Memory B cell (primary cell): Measurements from ENCODE around the gene TGDS.
"Not testable (repeated sequence)": the region's sequence is repeated elsewhere in the genome, so short reads cannot be mapped to it uniquely, and the experiment has no call there.

ENCODE experiments used
- ATAC-seq: fragments of 150-1000 bp; cut with Tn5 transposase; 2 replicates; pipeline ENCODE4 v1.10.0; 2021; ENCODE audit warnings: low read depth, mild to moderate bottlenecking, moderate library complexity
- DNase-seq, 2 donors: peaks; one replicate each; pipeline ENCODE4 v3.0.0; 2022; ENCODE audit warnings: low spot score in 2 of 2
- H3K27ac Mint-ChIP-seq: one replicate; pipeline ENCODE4 v1.8.0; 2022; ENCODE audit warnings: mild to moderate bottlenecking, moderate library complexity, mixed read lengths
- H3K27me3 Mint-ChIP-seq: one replicate; pipeline ENCODE4 v1.8.0; 2022; ENCODE audit warnings: mixed read lengths
- H3K36me3 Mint-ChIP-seq: one replicate; pipeline ENCODE4 v1.8.0; 2022; ENCODE audit warnings: mild to moderate bottlenecking, mixed read lengths
- H3K4me1 Mint-ChIP-seq: one replicate; pipeline ENCODE4 v1.8.0; 2022; ENCODE audit warnings: mixed read lengths
- H3K4me3 Mint-ChIP-seq: one replicate; pipeline ENCODE4 v1.8.0; 2022; ENCODE audit warnings: mild to moderate bottlenecking, moderate library complexity, mixed read lengths
- H3K9me3 Mint-ChIP-seq: one replicate; pipeline ENCODE4 v1.8.0; 2022; ENCODE audit warnings: mixed read lengths

The TGDS gene, protein sequence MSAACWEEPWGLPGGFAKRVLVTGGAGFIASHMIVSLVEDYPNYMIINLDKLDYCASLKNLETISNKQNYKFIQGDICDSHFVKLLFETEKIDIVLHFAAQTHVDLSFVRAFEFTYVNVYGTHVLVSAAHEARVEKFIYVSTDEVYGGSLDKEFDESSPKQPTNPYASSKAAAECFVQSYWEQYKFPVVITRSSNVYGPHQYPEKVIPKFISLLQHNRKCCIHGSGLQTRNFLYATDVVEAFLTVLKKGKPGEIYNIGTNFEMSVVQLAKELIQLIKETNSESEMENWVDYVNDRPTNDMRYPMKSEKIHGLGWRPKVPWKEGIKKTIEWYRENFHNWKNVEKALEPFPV

DNA sequence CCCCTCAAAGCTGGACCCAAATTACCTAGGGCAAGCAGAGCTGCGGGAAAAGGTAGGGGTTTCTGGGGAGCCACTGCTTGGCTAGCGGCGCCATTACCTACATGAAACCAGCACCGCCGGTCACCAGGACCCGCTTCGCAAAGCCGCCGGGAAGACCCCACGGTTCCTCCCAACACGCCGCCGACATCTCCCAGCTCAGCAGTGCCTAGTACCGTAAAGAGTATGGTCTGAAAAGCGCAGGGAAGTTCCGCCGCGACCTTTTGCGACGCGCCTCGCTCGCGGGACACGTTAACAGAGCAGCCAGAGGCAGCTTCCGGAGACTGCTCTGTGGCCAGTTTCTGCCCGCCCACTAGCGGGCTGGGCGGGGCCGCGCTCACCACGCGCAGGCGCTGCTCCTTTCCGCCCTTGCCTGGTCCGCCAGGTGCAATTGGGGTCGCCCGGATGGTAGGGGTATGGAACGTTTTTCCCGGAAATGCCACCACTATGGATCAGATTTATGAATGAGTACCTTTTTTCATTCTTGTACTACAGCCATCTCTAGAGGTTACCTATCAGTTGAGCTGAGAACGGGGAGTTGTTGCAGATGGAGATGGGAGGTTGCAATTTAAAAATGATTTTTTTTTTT lies at the start of gene TGDS:
Gene TGDS, minus strand, starts transcription at position 203 of the 625 bp plus-strand sequence. Its CDS starts 16 bp downstream, at position 187.
- DNase-seq (peak; percentile 64 to 76), ATAC-seq (peak; percentile 94)
- Mint-ChIP-seq H3K4me3 (peak within 1 kb of the TSS; percentile 92), H3K9me3 (peaks cover 4% of the 10 kb centered on the region), H3K4me1 (peaks cover 21% of the 10 kb centered on the region), H3K27me3 (no peaks in the 10 kb centered on the region), H3K27ac (peak within 1 kb of the TSS; percentile 85), H3K36me3 (peaks cover 3% of the 10 kb centered on the region)

DNA sequence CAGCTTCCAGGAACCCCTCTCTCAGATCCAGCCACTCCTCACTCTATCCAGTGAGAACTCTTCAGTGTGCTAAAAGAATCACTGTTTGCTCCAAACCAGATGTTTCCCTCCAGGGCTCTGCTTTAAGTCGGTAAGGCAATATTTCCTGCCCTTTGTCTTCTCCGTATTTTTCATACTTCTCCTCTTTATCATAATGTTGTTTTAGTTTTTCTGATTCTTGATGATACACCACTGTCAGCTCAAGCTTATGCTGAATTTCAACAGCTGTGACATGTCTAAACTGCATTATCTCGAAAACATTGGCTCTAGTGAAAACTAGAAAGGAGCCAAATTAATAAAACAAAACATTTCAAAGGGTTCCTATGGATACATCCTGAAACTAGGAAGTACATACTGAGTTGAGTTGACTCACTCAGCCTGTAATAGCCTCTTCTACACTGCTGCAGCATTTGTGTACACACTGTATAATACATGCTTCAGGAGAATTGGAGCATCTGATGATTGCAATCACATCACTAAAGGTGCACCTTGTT lies 45.5 kb upstream of the TGDS start:
- no peaks in the 10 kb centered on the region for H3K36me3 Mint-ChIP-seq
- peaks cover 2% of the 10 kb centered on the region for H3K9me3 Mint-ChIP-seq
- DNase-seq: no peak
- ATAC-seq: no peak
- H3K27ac Mint-ChIP-seq: no peak overlapping the region
- no peak overlapping the region for H3K4me3 Mint-ChIP-seq
- H3K27me3 Mint-ChIP-seq: no peaks in the 10 kb centered on the region
- no peaks in the 10 kb centered on the region for H3K4me1 Mint-ChIP-seq

DNA sequence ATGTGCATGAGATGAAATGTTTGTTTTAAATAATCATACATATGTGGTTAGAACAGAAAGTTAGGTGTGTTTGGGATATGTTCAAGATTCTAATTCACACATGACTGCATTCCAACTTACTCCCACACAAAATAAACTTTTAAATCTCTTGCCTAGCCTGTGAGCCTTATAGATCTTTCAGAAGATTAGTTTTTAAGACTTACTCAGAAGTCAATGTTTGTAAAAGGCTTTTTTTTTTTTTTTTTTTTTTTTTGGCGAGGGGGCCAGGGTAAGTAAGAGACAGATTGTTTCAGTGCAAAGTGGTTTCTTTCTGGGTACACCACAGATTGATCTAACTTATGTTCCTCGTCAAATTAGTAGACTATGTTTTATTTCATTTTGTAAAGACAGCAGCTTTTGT lies 44.8 kb upstream of the TGDS start:
- no peaks in the 10 kb centered on the region for H3K4me1 Mint-ChIP-seq
- no peaks in the 10 kb centered on the region for H3K36me3 Mint-ChIP-seq
- no peaks in the 10 kb centered on the region for H3K27me3 Mint-ChIP-seq
- H3K4me3 Mint-ChIP-seq: no peak overlapping the region
- H3K9me3 Mint-ChIP-seq: peaks cover 2% of the 10 kb centered on the region
- ATAC-seq (no peak), DNase-seq (no peak)
- no peak overlapping the region for H3K27ac Mint-ChIP-seq

DNA sequence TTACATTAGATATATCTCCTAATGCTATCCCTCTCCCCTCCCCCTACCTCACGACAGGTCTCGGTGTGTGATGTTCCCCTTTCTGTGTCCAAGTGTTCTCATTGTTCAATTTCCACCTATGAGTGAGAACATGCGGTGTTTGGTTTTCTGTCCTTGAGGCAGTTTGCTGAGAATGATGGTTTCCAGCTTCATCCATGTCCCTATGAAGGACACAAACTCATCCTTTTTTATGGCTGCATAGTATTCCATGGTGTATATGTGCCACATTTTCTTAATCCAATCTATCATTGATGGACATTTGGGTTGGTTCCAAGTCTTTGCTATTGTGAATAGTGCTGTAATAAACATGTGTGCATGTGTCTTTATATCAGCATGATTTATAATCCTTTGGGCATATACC lies 41.7 kb upstream of the TGDS start:
- not testable (repeated sequence) for H3K27ac Mint-ChIP-seq, H3K4me3 Mint-ChIP-seq, ATAC-seq

DNA sequence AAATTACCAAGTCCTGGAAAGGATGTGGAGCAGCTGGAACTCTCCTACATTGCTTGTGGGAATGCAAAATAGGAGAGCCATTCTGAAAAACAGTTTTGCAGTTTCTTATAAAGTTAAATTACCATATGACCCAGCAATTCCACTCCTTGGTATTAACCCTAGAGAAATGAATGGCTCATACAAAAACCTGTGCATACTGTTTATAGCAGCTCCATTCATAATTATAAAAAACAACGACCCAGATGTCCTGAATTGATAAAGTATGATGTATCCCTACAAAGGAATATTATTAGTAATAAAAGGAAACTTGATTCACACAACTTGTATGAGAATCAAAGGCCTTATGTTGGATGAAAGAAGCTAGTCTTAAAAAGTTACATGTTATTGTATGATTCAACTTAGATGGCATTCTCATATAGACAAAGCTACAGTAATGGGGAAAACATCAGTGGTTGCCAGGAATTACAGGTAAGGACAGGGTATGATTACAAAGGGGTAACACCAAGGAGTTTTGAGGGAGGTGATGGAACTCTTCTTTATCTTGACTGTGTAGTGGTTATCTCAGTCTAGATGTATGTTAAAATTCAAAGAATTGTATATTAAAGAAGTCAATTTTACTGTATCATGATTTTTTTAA lies 41.1 kb upstream of the TGDS start:
- ATAC-seq (no peak), DNase-seq (no peak)
- Mint-ChIP-seq H3K4me1 (no peaks in the 10 kb centered on the region), H3K4me3 (no peak overlapping the region), H3K36me3 (no peaks in the 10 kb centered on the region), H3K27me3 (no peaks in the 10 kb centered on the region), H3K9me3 (peaks cover 2% of the 10 kb centered on the region), H3K27ac (no peak overlapping the region)

More for the DNA sequence above, 41.7 kb upstream of the TGDS start:
- not testable (repeated sequence) for H3K36me3 Mint-ChIP-seq, H3K27me3 Mint-ChIP-seq, H3K4me1 Mint-ChIP-seq, H3K9me3 Mint-ChIP-seq, DNase-seq

DNA sequence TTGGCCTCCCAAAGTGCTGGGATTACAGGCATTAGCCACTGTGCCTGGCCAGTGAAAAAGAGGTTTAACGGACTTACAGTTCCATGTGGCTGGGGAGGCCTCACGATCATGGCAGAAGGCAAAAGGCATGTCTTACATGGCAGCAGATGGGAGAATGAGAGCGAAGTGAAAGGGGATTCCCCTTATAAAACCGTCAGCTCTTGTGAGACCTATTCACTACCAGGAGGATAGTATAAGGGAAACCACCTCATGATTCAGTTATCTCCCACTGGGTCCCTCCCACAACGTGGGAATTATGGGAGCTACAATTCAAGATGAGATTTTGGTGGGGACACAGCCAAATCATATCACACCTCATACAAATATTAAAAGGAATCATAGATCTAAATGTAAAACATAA lies 40.1 kb upstream of the TGDS start:
- not testable (repeated sequence) for H3K4me1 Mint-ChIP-seq, H3K27me3 Mint-ChIP-seq, H3K36me3 Mint-ChIP-seq

DNA sequence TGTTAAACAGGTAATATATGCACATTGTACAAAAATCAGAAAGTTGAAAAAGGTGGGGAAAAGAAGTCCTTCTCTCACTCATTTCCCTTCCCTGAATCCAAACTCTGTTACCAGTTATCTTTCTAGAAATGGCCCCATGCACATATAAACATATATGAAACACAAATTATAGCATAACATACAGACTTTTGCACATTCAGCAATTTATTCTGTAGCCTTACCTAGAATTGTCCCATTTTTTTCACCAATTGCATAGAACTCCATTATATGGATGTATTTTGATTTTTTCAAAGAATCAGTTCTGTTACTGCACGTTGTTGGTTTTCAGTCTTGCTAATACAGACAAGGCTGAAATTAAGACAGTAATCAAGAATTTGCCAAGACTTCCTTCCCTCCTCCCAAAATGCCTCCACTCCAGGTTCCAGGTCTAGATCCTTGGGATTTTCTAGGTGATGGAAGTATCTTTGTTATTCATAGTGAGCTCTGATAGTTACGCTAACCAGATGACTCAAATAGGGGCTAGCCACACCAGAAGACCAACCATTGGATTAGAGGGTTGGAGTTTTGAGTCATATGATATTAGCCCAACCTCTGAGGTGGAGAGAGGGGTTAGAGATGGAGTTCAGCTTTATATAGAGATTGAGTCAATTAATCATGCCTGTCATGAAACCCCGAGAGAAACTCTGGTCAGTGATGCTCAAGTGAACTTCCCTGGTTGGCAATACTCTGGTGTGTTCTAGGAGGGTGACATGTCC lies 36.5 kb upstream of the TGDS start:
- DNase-seq (no peak), ATAC-seq (no peak)
- H3K9me3 Mint-ChIP-seq: no peaks in the 10 kb centered on the region
- H3K27me3 Mint-ChIP-seq: no peaks in the 10 kb centered on the region
- peaks cover 7% of the 10 kb centered on the region for H3K36me3 Mint-ChIP-seq
- no peak overlapping the region for H3K27ac Mint-ChIP-seq
- no peaks in the 10 kb centered on the region for H3K4me1 Mint-ChIP-seq
- no peak overlapping the region for H3K4me3 Mint-ChIP-seq

More for the DNA sequence above, 40.1 kb upstream of the TGDS start:
- not testable (repeated sequence) for H3K9me3 Mint-ChIP-seq, ATAC-seq, H3K4me3 Mint-ChIP-seq, H3K27ac Mint-ChIP-seq, DNase-seq

DNA sequence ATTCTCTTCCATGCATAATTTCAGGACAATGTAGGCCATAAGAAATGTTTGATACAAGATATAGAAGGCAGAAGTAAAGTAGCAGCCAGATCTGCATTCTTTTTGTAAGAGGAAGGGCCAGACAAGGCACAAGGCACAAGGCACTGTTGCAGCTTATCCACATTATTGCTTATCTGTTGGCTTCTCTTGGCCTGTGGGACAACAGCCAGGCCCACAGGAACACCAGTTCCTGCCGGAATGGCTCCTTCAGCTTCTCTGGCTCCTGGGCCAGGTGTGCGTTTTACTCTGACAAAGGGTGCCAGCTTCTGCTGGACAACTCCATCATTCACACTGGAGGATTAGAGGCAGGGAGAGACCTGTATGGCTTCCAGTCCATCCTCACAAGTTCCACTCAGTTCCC lies 34.9 kb upstream of the TGDS start:
- no peak for ATAC-seq
- no peak overlapping the region for H3K4me3 Mint-ChIP-seq
- H3K27ac Mint-ChIP-seq: no peak overlapping the region
- H3K9me3 Mint-ChIP-seq: no peaks in the 10 kb centered on the region
- no peaks in the 10 kb centered on the region for H3K4me1 Mint-ChIP-seq
- H3K27me3 Mint-ChIP-seq: no peaks in the 10 kb centered on the region
- peaks cover 7% of the 10 kb centered on the region for H3K36me3 Mint-ChIP-seq
- no peak for DNase-seq

DNA sequence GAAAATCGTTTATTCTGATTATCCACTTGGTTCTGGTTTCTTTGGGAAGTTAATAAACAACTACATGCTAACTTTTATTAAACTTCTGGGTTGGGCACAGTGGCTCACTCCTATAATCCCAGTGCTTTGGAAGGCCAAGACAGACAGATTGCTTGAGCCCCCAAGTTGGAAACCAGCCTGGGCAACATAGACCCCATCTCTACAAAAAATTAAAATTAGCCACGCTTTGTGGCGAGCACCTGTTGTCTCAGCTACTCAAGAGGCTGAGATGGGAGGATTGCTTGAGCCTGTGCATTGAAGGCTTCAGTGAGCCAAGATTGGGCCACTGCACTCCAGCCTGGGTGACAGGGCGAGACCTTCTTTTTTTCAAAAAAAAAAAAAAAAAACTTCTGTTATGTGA lies 27.4 kb upstream of the TGDS start:
- Mint-ChIP-seq H3K27me3 (no peaks in the 10 kb centered on the region), H3K4me1 (no peaks in the 10 kb centered on the region), H3K4me3 (no peak overlapping the region), H3K36me3 (peaks cover 12% of the 10 kb centered on the region), H3K27ac (no peak overlapping the region), H3K9me3 (no peaks in the 10 kb centered on the region)
- ATAC-seq (no peak), DNase-seq (no peak)

DNA sequence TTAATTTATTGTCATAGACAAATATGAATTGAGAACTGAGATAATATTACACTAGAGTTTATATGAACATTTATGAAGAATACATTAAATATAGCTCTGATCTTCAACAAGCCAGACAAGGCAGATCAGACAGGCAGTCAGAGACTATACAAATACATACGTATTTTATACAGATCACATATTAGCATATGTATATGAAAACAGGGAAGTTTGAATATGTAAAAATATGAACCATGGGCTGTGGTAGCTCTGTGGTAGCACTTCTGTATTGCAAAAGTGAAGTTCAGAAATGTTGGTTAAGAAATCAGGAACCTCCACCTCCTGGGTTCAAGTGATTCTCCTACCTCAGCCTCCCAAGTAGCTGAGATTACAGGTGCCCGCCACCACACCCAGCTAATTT lies 26.4 kb upstream of the TGDS start:
- no peak for DNase-seq
- Mint-ChIP-seq H3K9me3 (no peaks in the 10 kb centered on the region), H3K4me1 (no peaks in the 10 kb centered on the region), H3K4me3 (no peak overlapping the region), H3K27ac (no peak overlapping the region), H3K36me3 (peaks cover 12% of the 10 kb centered on the region), H3K27me3 (no peaks in the 10 kb centered on the region)
- no peak for ATAC-seq

DNA sequence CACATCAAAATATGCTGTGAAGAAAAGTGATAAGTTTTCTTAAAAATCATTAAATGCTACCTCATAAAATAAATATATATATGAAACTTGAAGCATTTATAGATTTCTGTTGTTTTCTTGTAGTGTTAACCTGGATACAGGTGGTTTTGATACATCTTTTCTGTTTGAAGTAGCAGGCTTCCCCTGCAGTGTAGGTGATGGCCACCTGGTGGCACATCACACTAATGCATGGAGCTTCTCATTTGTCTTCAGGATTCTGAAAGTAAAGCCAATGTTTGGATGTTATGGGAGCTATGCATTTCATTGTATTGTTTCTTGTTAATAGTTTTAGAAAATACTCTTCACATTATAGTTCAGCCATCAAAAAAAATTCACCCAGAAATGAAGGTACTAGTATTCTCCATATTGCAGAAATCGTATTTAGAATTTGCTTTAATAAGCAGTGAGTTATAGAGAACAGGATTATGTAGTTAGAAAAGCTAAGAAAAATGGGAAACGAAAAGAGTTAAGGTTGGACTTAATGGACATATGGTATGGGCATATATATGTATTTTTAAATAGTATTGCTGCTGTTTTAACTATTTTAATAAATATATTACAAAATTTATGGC lies 24.4 kb upstream of the TGDS start:
- Mint-ChIP-seq H3K4me1 (peaks cover 3% of the 10 kb centered on the region), H3K27ac (no peak overlapping the region), H3K9me3 (no peaks in the 10 kb centered on the region), H3K27me3 (no peaks in the 10 kb centered on the region), H3K36me3 (peaks cover 11% of the 10 kb centered on the region), H3K4me3 (no peak overlapping the region)
- peak; percentile 45 for ATAC-seq
- DNase-seq: no peak

DNA sequence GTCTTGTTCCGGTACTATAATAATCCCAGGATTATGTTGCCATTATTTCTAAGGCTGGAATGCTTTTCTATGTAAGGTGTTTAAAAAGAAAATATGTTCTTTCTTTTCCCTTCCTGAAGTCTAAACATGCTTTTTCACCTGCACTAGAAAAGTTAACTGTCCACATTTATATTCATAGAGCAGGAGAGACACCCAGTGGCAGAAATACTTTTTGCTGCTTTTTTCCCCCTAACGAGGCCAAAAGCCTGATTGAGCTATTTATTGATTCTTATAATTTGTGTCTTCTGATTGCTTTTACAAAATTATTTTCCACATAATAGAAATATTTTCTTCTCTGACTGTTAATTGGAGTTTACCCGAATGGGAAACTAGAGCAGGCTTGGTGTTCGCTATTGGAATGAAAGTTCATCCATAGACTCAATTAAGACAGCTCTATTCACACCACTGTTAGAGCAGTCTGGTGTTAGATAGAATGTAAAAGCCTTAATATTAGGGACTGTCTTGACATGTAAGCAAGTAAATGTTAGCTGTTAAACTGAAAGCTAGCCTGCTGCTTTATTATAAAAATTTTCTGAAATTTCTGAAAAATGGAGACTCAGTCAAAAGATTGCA lies 21.5 kb upstream of the TGDS start:
- ATAC-seq (peak; percentile 34), DNase-seq (peak; percentile 22 to 43)
- Mint-ChIP-seq H3K27me3 (no peaks in the 10 kb centered on the region), H3K4me3 (no peak overlapping the region), H3K9me3 (no peaks in the 10 kb centered on the region), H3K27ac (no peak overlapping the region), H3K36me3 (peaks cover 11% of the 10 kb centered on the region), H3K4me1 (peaks cover 5% of the 10 kb centered on the region)

DNA sequence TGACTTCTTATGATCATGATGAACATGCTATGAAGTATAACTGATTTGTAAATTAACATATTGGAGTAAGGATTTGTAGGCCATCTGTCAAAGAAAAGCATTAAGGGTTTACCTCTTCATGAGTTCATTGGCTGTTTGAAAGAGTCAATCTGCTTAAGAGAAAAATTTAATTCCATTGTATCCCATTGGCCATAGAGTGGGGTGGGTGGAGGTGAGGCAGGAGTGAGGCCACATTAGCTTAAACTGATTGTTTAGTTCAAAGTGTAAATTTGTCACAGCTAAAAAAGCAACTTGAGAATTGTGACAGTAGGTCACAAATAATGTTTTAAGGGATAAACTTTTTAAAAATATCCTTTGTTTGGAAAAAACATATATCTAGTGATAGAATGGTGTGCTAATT lies 17.1 kb upstream of the TGDS start:
- Mint-ChIP-seq H3K9me3 (no peaks in the 10 kb centered on the region), H3K4me1 (peaks cover 5% of the 10 kb centered on the region)
- DNase-seq: no peak

More for the DNA sequence above, 17.1 kb upstream of the TGDS start:
- H3K4me3 Mint-ChIP-seq: no peak overlapping the region
- H3K27me3 Mint-ChIP-seq: no peaks in the 10 kb centered on the region
- ATAC-seq: no peak
- peaks cover 7% of the 10 kb centered on the region for H3K36me3 Mint-ChIP-seq
- no peak overlapping the region for H3K27ac Mint-ChIP-seq
